T47D (cell line): ENCODE measurements around the gene ATG9A.
"Not testable (repeated sequence)": the region's sequence is repeated elsewhere in the genome, so short reads cannot be mapped to it uniquely, and the experiment has no call there.

ENCODE experiments used
- DNase-seq, 2 experiments: peaks; one replicate each; pipeline versions ENCODE4 v3.0.0 to v3.0.0-alpha.2; 2011 to 2012; ENCODE audit warnings: low read depth in 1 of 2, low spot score in 1 of 2
- JUND ChIP-seq: IDR thresholded peaks from 2 replicates; pipeline ENCODE4 v1.6.1; 2012; ENCODE audit warnings: low read depth
- in situ Hi-C: cut with HindIII; loops from 2 replicates; pipeline ENCODE4 v1.10.0; 2016; ENCODE audit warnings: low sequenced_read_pairs, low pct_unique_long_range_greater_than_20kb

ATG9A gene

DNA sequence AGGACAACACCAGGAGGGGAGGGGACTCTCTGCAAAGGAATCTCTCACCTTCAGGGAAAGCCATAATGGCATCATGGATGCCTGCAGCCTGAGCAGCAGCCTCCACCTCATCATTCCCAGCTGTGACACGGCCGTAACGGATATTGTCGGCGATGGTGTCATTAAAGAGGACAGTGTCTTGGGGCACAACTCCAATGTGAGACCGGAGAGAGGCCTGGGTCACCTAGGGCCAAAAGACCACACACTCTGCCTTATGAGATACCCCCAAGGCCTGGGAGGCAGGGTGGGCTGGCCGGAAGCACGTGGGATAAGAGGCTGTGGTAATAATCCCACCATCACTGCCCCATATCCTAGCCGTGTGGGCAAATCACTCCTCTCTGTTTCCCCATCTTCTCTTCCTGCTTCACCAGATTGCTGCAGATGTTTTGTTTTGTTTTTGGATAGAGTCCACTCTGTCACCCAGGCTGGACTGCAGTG lies 18.5 kb downstream of the ATG9A start:
- no peak for DNase-seq
- in situ Hi-C loops, result no loop called here
- no peak for TF ChIP-seq JUND

- TF ChIP-seq JUND, result no peak
- no peak for DNase-seq
- in situ Hi-C loops, result no loop called here
Measured at GRCh38 chr2:219210196-219210885, 19.1 kb downstream of the ATG9A start.

DNA sequence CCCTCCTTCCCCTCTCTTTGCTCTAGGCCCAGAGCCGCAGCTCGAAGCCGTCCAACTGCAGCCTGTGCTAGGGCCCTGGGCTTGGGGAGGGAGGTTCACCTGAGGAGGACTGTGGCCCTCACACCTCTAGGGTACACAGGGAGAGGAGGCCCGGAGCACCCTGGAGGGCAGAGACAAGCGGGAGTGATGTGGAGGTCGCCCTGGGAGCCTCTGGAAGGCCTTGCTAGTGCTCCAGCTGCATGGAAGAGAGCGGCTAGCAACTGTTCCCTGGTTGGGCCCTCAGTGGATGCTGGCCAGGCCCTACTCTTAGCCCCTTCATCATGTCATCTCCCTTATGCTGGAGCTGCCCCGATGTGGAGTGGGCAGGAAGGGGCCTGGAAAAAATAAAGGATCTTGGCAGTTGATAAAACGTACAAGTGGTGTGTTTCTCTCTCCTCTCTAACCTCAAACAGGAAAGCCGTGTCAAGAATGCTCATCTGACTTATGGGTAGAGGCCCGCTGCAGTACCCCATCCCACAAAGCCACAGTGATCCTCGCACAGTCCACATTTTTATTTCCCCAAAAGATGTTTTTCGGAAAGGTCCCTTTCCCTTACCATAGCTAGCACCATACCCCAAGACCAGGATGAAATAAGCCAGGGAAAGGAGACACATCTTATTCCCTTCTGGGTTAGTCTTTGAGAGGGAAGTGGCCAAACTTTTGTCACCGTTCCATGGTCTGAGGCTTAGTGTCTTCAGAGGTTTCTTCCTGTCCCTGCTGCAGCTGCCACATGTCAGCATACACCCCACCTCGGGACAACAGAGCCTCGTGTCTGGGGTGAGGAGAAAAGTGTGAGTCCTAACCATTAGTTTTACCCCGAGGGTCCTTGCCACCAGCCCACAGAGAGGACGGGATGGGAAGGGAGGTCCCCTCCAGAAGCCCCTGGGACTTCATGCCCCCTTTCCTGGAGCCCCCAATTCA lies 19.9 kb downstream of the ATG9A start:
- TF ChIP-seq JUND, result no peak
- DNase-seq, result no peak
- in situ Hi-C loops, result no loop called here

- TF ChIP-seq JUND, result no peak
- in situ Hi-C loops, result no loop called here
- peak in 1 of 2 experiments; percentile 11 for DNase-seq
Measured at GRCh38 chr2:219207884-219208740, 21.3 kb downstream of the ATG9A start.

- no peak for DNase-seq
- in situ Hi-C loops, result no loop called here
- no peak for TF ChIP-seq JUND
Measured at GRCh38 chr2:219207134-219207883, 22.1 kb downstream of the ATG9A start.

DNA sequence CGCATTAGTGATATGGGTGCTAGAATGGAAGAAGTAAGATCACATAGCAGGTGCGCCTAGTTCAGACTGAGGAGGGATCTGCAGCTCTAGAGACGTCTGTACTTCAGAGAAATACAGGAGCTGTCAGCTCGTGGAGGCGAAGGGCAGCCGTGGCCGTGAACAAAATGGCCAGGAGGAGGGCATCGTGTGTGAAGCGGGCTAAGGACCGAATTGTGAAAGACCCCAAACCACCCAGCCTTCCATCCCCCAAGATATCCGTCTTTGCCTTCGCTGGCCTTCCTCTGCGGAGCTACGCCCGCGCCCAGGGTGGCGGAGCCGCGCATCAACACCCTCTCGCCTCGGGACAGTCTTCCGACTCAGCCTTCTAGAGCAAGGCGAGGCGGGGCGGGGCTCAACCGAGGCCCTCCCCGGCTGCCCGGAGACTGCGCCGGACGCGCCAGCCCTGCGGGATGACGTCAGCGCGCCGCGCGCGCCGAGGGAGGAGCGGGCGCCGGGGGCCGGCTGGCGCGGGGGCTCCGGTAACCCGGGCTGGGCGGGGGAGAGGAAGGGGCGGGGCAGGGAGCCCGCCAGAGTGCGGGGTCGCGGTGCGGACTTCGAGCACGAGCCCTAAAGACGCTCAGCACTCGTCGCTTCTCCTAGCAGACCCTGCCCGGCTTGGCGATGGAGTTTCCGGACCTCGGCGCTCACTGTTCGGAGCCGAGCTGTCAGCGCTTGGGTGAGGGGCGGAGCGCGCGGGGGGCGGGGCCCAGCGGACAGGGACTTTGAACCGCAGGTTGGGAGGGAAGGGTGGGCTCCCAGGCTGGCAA lies 22.9 kb downstream of the ATG9A start, which contains the start of gene ZFAND2B:
TSS of gene ZFAND2B (plus strand) at position 455 of the 806 bp plus-strand sequence. CDS start at position 661, 206 bp downstream.
- in situ Hi-C loops, result no loop called here
- DNase-seq, result peak; percentile 85 to 93
- no peak for TF ChIP-seq JUND

GRCh38 chr2:219205981-219206327 lies 23.5 kb downstream of the ATG9A start:
- in situ Hi-C loops, result no loop called here
- TF ChIP-seq JUND, result no peak
- DNase-seq, result no peak

DNA sequence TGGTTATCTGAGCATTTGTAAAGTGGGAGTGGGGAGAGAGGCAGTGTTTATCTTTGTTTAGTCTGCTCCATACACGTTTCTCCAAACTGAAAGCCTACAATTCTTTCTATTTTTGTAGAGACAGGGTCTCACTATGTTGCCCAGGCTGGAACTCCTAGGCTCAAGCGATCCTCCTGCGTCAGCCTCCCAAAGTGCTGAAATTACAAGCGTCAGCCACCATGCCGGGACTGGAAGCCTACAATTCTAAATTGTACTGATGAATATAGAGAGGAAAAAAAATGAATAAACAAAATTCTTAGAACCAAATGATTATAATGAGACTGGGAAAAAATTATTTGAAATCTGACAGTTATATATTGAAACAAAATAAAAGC lies 24.3 kb downstream of the ATG9A start:
- in situ Hi-C loops, result no loop called here
- no peak for TF ChIP-seq JUND
- no peak for DNase-seq

DNA sequence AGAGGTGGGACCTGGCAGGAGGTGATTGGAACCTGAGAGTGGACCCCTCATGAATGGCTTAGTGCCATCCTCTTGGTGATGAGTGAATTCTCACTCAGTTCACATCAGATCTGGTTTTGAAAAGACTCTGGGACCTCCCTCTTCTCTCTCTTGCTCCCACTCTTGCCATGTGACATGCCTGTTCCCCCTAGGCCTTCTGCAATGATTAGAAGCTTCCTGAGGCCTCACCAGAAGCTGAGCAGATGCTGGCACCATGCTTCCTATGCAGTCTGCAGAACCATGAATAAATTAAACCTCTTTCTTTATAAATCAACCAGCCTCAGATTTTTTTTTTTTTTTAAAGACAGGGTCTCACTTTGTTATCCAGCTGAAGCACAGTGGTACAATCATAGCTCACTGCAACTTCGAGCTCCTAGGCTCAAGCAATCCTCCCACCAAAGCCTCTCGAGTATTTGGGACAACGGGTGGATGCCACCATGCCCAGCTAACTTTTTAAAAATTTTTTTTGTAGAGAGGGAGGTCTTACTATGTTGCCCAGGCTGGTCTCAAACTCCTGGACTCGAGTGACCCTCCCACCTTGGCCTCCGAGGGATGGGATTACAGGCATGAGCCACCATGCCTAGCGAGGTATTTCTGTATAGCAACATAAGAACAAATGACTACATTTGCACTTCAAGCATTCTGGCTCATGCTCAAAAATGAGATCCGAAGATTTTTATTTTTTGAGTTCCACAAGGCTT lies 24.8 kb downstream of the ATG9A start:
- no peak for TF ChIP-seq JUND
- no peak for DNase-seq
- in situ Hi-C loops, result no loop called here

- DNase-seq, in situ Hi-C loops: not testable (repeated sequence)
Measured at GRCh38 chr2:219201331-219201730, 28.1 kb downstream of the ATG9A start.

DNA sequence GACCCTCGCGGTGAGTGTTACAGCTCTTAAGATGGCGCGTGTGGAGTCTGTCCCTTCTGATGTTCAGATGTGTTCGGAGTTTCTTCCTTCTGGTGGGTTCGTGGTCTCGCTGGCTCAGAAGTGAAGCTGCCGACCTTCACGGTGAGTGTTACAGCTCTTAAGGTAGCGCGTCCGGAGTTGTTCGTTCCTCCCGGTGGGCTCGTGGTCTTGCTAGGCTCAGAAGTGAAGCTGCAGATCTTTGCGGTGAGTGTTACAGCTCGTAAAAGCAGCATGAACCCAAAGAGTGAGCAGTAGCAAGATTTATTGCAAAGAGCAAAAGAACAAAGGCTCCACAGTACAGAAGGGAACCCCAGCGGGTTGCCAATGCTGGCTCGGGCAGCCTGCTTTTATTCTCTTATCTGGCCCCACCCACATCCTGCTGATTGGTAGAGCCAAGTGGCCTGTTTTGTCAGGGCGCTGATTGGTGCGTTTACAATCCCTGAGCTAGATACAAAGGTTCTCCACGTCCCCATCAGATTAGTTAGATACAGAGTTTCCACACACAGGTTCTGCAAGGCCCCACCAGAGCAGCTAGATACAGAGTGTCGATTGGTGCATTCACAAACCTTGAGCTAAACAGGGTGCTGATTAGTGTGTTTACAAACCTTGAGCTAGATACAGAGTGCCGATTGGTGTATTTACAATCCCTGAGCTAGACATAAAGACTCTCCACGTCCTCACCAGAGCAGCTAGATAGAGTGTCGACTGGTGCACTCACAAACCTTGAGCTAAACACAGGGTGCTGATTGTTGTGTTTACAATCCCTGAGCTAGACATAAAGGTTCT lies 28.7 kb downstream of the ATG9A start:
- DNase-seq, in situ Hi-C loops: not testable (repeated sequence)
